GM20000 (cell line): ENCODE data around the gene POLR1A.

ENCODE experiments used
- DNase-seq: peaks from one replicate; pipeline ENCODE4 v3.0.0; 2012; ENCODE audit warnings: low spot score
- CTCF ChIP-seq: IDR thresholded peaks from 2 replicates; pipeline ENCODE4 v1.5.1; 2012; ENCODE audit warnings: mild to moderate bottlenecking, control low read depth; ENCODE audit errors: extremely low read depth, missing control alignments

Gene POLR1A

GRCh38 chr2:86044614-86045013 is 61.1 kb downstream of the POLR1A start:
- no peak for TF ChIP-seq CTCF
- no peak for DNase-seq

GRCh38 chr2:86044045-86044444 is 61.6 kb downstream of the POLR1A start:
- TF ChIP-seq CTCF = no peak

GRCh38 chr2:86042256-86043168 is 63.2 kb downstream of the POLR1A start:
- no peak for DNase-seq
- no peak for TF ChIP-seq CTCF

More at GRCh38 chr2:86044045-86044444, 61.6 kb downstream of the POLR1A start:
- no peak for DNase-seq

DNA sequence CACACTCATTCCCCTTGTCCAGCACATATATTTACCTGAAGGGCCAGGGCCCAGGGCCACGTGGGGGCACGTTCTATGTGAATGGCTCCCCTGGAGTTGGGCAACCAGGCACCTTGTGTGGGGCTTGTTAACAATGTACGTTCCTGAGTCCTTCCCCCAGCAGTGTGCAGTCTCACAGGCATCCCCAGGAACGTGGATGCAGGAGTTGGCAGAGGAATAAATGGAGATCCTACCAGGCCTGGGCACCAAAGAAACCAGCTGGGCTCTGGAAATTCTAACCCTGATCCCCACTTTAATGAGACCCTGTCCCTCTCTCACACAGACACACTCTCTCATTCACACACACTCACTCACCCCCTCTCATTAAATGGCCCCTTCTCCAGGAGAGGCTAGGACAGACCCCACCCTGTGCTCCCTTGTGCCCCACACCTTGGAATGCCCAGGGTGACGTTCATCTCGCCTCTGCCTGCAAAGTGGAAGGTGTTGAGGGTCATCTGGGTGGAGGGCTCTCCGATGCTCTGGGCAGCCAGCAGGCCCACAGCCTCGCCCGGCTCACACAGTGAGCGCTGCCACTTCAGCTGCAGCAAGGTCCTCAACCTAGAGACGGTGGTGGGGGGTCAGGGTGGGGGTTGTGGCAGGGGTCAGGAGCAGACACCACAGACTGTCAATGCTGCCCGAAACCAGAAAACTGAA is 65.6 kb downstream of the POLR1A start:
- no peak for TF ChIP-seq CTCF

DNA sequence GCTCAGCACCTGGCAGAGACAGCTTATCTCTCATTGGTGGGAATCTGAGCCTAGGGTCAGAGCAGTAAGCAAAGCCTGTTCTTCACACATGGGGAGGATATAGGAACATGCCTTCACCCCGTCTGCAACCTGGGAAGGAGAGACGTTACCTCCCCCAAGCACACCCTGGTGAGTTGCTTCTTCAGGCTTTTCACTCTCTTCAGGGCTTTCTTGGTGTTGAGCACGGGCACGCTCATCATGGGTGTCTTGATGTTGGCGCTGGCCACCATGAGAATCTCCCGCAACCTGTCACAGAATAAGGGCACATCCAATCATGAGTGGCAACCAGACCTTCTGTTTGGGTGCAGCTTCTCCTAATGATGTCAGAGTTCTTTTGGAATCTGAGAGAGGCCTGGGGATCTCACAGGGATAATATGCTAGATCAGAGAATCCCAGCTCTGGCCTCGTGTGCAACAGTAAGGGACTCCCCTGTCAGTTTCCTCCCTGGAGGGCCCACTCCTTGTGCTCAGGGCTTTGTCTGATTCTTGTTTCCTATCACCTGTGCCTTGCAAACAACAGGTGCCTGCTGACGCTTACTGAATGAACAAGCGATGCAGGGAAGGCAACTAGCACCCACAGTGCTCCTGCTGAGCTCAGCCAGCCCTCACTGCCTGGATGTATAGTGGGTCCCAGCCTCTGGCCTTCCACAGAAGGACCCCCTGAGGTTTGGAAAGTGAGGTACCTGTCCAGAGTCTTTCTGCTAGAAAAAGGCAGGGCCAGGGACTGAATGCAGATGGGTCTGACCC is 66.3 kb downstream of the POLR1A start:
- no peak for TF ChIP-seq CTCF
- no peak for DNase-seq

More for the DNA sequence above, 65.6 kb downstream of the POLR1A start:
- no peak for DNase-seq

DNA sequence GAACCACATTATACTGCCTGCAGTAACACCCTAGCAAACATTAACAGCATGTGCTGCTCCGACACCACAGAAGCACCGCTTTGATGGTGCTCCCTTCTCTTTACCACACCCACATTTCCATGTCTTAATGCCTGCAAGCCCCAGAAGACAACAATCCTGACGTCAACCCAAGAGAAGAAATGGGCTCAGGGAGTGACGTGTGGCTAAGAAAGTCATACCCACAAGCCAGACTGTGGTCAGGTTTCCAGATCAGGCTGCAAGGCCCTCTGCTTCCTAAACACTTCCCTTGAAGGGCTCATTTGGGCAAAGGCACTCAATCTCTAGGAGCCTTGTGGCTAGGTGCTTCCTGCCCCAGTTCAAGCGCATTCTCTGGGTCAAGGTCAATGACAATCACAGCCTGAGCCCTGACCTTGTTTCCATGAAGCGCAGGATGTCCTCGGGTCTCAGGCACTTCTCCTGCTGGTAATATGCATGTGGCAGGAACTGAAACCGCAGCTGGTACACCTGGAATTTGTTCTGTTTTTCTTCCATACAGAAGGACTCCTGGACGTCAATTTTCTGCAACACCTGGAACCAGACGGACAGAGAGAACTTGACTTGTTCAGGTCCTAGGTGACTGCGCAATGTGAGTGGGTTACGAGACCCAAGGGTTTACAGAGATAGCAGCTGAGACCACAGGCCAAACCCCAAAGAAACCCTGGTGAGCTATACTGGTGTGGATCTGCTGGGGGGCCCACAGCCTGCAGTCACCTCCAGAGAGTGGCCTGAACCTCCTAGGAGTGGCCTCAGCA is 67.2 kb downstream of the POLR1A start:
- DNase-seq = no peak
- TF ChIP-seq CTCF = no peak
